Muscle layer of duodenum (tissue), 2 donors: ENCODE data around the gene TMEM171.

Source experiments
- H3K27ac ChIP-seq: one replicate; pipeline ENCODE4 v1.7.0; 2013; ENCODE audit warnings: mild to moderate bottlenecking, low read length
- H3K27me3 ChIP-seq: one replicate; pipeline ENCODE4 v1.7.0; 2013; ENCODE audit warnings: low read depth, mild to moderate bottlenecking, control low read depth, low read length
- H3K36me3 ChIP-seq, 2 donors: one replicate each; pipeline ENCODE4 v1.7.0; 2013; ENCODE audit warnings: low read length in 2 of 2, control low read depth in 1 of 2, mild to moderate bottlenecking in 1 of 2; ENCODE audit not compliant: insufficient read depth in 2 of 2, control insufficient read depth in 1 of 2
- H3K4me1 ChIP-seq, 2 donors: one replicate each; pipeline ENCODE4 v1.7.0; 2013; ENCODE audit warnings: low read length in 2 of 2, mild to moderate bottlenecking in 2 of 2, control low read depth in 1 of 2, moderate library complexity in 1 of 2; ENCODE audit not compliant: insufficient read depth in 2 of 2, control insufficient read depth in 1 of 2
- H3K4me3 ChIP-seq, 2 donors: one replicate each; pipeline ENCODE4 v1.7.0; 2013; ENCODE audit warnings: low read length in 2 of 2, low read depth in 1 of 2, mild to moderate bottlenecking in 1 of 2
- H3K9me3 ChIP-seq, 2 donors: one replicate each; pipeline ENCODE4 v1.7.0; 2013; ENCODE audit warnings: low read length in 2 of 2, control low read depth in 1 of 2, mild to moderate bottlenecking in 1 of 2; ENCODE audit not compliant: control insufficient read depth in 1 of 2
- donor health status: healthy.

Gene TMEM171

GRCh38 chr5:73120222-73121118 lies at the start of gene TMEM171:
TMEM171 (plus strand) TSS chr5:73120575; CDS start chr5:73123374, 2,799 bp downstream.
- peaks cover 0 to 9% of the 10 kb centered on the region in 2 donors for H3K9me3 ChIP-seq
- H3K4me1 ChIP-seq, result peaks cover 3 to 14% of the 10 kb centered on the region in 2 donors
- peaks cover 6% of the 10 kb centered on the region for H3K27me3 ChIP-seq
- H3K27ac ChIP-seq, result peak within 1 kb of the TSS; percentile 82
- no peaks in the 10 kb centered on the region for H3K36me3 ChIP-seq
- peak within 1 kb of the TSS; percentile 68 to 76 for H3K4me3 ChIP-seq

- H3K27ac ChIP-seq, result no peak overlapping the region
- peaks cover 14 to 52% of the 10 kb centered on the region in 2 donors for H3K36me3 ChIP-seq
- H3K4me3 ChIP-seq, result no peak overlapping the region
- no peaks in the 10 kb centered on the region for H3K9me3 ChIP-seq
- no peaks in the 10 kb centered on the region for H3K27me3 ChIP-seq
- no peaks in the 10 kb centered on the region for H3K4me1 ChIP-seq
These were observed 39.3 kb upstream of the TMEM171 start for GRCh38 chr5:73081093-73081492.

GRCh38 chr5:73088026-73088425 lies 32.3 kb upstream of the TMEM171 start:
- H3K27ac ChIP-seq, result no peak overlapping the region
- no peaks in the 10 kb centered on the region for H3K9me3 ChIP-seq
- no peaks in the 10 kb centered on the region for H3K4me1 ChIP-seq
- H3K27me3 ChIP-seq, result no peaks in the 10 kb centered on the region
- H3K36me3 ChIP-seq, result peaks cover 13 to 38% of the 10 kb centered on the region in 2 donors
- H3K4me3 ChIP-seq, result no peak overlapping the region

GRCh38 chr5:73093943-73094342 lies 26.4 kb upstream of the TMEM171 start:
- Histone ChIP-seq H3K36me3 (peaks cover 0 to 12% of the 10 kb centered on the region in 2 donors), H3K9me3 (peaks cover 3 to 12% of the 10 kb centered on the region in 2 donors), H3K27me3 (no peaks in the 10 kb centered on the region), H3K4me3 (no peak overlapping the region), H3K27ac (no peak overlapping the region), H3K4me1 (no peaks in the 10 kb centered on the region)

GRCh38 chr5:73094415-73094814 lies 26.0 kb upstream of the TMEM171 start:
- H3K27ac ChIP-seq, result no peak overlapping the region
- H3K4me1 ChIP-seq, result no peaks in the 10 kb centered on the region
- peaks cover 0 to 12% of the 10 kb centered on the region in 2 donors for H3K36me3 ChIP-seq
- H3K27me3 ChIP-seq, result no peaks in the 10 kb centered on the region
- no peak overlapping the region for H3K4me3 ChIP-seq
- H3K9me3 ChIP-seq, result peaks cover 3 to 12% of the 10 kb centered on the region in 2 donors

GRCh38 chr5:73095564-73096238 lies 24.7 kb upstream of the TMEM171 start:
- peaks cover 3 to 12% of the 10 kb centered on the region in 2 donors for H3K9me3 ChIP-seq
- H3K36me3 ChIP-seq, result peaks cover 0 to 12% of the 10 kb centered on the region in 2 donors
- no peak overlapping the region for H3K27ac ChIP-seq
- H3K27me3 ChIP-seq, result no peaks in the 10 kb centered on the region
- H3K4me1 ChIP-seq, result no peaks in the 10 kb centered on the region
- no peak overlapping the region for H3K4me3 ChIP-seq

- H3K27ac ChIP-seq, result no peak overlapping the region
- no peaks in the 10 kb centered on the region for H3K27me3 ChIP-seq
- no peaks in the 10 kb centered on the region for H3K4me1 ChIP-seq
- H3K4me3 ChIP-seq, result no peak overlapping the region
- peaks cover 0 to 8% of the 10 kb centered on the region in 2 donors for H3K36me3 ChIP-seq
- H3K9me3 ChIP-seq, result peaks cover 3 to 12% of the 10 kb centered on the region in 2 donors
These were observed 24.2 kb upstream of the TMEM171 start for GRCh38 chr5:73096239-73096575.

GRCh38 chr5:73097740-73098139 lies 22.6 kb upstream of the TMEM171 start:
- no peak overlapping the region for H3K4me3 ChIP-seq
- no peaks in the 10 kb centered on the region for H3K36me3 ChIP-seq
- H3K27me3 ChIP-seq, result no peaks in the 10 kb centered on the region
- no peak overlapping the region for H3K27ac ChIP-seq
- no peaks in the 10 kb centered on the region for H3K4me1 ChIP-seq
- peaks cover 3 to 12% of the 10 kb centered on the region in 2 donors for H3K9me3 ChIP-seq

GRCh38 chr5:73100109-73100508 lies 20.3 kb upstream of the TMEM171 start:
- H3K9me3 ChIP-seq, result peaks cover 3 to 12% of the 10 kb centered on the region in 2 donors
- no peaks in the 10 kb centered on the region for H3K4me1 ChIP-seq
- no peak overlapping the region for H3K27ac ChIP-seq
- H3K36me3 ChIP-seq, result no peaks in the 10 kb centered on the region
- no peaks in the 10 kb centered on the region for H3K27me3 ChIP-seq
- H3K4me3 ChIP-seq, result no peak overlapping the region

- H3K36me3 ChIP-seq, result no peaks in the 10 kb centered on the region
- H3K4me3 ChIP-seq, result no peak overlapping the region
- peaks cover 0 to 4% of the 10 kb centered on the region in 2 donors for H3K9me3 ChIP-seq
- H3K27me3 ChIP-seq, result no peaks in the 10 kb centered on the region
- H3K27ac ChIP-seq, result no peak overlapping the region
- no peaks in the 10 kb centered on the region for H3K4me1 ChIP-seq
These were observed 16.5 kb upstream of the TMEM171 start for GRCh38 chr5:73103870-73104299.

GRCh38 chr5:73104326-73104725 lies 16.0 kb upstream of the TMEM171 start:
- no peaks in the 10 kb centered on the region for H3K36me3 ChIP-seq
- no peak overlapping the region for H3K4me3 ChIP-seq
- H3K27ac ChIP-seq, result no peak overlapping the region
- no peaks in the 10 kb centered on the region for H3K27me3 ChIP-seq
- H3K9me3 ChIP-seq, result peaks cover 0 to 4% of the 10 kb centered on the region in 2 donors
- no peaks in the 10 kb centered on the region for H3K4me1 ChIP-seq
